Measurements from ENCODE around the gene SLC5A12.

SLC5A12 gene

DNA sequence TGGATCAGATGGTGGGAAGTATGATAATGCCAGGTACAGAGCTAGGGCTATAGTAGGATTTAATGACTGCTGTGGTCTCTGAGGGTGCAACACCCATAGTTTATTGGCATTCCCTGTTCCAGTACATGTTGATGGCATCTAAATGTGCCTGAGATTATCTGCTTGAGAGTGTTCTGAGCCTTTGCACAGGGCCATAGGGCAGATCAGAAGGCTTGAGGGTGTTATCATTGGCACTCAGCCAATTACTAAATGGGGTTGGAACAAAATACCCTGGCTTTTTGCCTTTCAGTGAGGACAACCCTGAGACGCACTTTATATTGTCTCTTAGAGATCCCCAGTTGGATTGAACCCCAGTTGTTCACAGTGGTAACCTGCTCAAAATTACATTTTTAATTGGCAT, 6.7 kb downstream of the SLC5A12 start:
- no peak overlapping the region for H3K4me3 ChIP-seq (ENCODE audit: low read length)
- H3K36me3 ChIP-seq (ENCODE audit: insufficient read depth, low read length): no peaks in the 10 kb centered on the region
- no peak overlapping the region for H3K4me2 ChIP-seq (ENCODE audit: low read length)
- no peak overlapping the region for H3K9ac ChIP-seq (ENCODE audit: low read depth, low read length)
- no peaks in the 10 kb centered on the region for H3K4me1 ChIP-seq (ENCODE audit: control insufficient read depth, insufficient read depth, low read length)
- peaks cover 27% of the 10 kb centered on the region for H3K27me3 ChIP-seq (ENCODE audit: control insufficient read depth, insufficient read depth, low read length)
- H3K9me3 ChIP-seq (replicated peaks; ENCODE audit: low read length): no peaks in the 10 kb centered on the region

DNA sequence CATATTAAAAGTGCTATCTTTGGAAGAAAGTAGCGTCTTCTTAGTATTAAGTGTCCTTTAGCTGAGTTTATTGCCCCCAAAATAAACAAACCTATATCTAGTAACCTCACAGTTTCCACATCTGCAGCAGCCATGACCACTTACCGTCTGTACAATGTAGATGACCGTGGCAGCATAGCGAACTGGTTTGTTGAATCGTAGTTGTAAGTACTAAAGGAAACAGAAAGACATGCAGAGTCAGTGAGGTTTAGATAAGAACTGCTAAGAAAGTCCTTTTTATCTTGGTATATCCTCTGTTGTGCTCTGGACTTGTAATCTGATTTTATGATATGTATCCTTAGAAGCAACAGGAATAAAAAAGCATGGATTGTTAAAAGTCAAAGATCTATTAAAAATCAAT, 9.4 kb downstream of the SLC5A12 start:
- Histone ChIP-seq H3K4me3 (ENCODE audit: low read length) (no peak overlapping the region), H3K9me3 (replicated peaks; ENCODE audit: low read length) (no peaks in the 10 kb centered on the region), H3K9ac (ENCODE audit: low read depth, low read length) (no peak overlapping the region), H3K36me3 (ENCODE audit: insufficient read depth, low read length) (no peaks in the 10 kb centered on the region), H3K4me1 (ENCODE audit: control insufficient read depth, insufficient read depth, low read length) (no peaks in the 10 kb centered on the region), H3K27me3 (ENCODE audit: control insufficient read depth, insufficient read depth, low read length) (peaks cover 27% of the 10 kb centered on the region), H3K4me2 (ENCODE audit: low read length) (no peak overlapping the region)

DNA sequence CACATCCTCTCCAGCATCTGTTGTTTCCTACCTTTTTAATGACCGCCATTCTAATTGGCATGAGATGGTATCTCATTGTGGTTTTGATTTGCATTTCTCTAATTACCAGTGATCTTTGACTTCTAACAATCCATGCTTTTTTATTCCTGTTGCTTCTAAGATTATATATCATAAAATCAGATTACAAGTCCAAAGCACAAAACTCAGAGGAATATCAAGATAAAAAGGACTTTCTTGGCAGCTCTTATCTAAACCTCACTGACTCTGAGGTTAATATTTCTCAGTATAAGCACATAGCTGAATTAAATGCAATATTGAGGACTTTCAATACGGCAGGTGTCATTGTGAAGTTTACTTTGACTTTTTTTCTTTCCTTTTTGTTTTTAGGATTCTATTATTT, 11.4 kb downstream of the SLC5A12 start:
- Histone ChIP-seq H3K4me1 (ENCODE audit: control insufficient read depth, insufficient read depth, low read length) (no peaks in the 10 kb centered on the region), H3K9ac (ENCODE audit: low read depth, low read length) (no peak overlapping the region), H3K9me3 (replicated peaks; ENCODE audit: low read length) (no peaks in the 10 kb centered on the region), H3K4me2 (ENCODE audit: low read length) (no peak overlapping the region), H3K4me3 (ENCODE audit: low read length) (no peak overlapping the region), H3K27me3 (ENCODE audit: control insufficient read depth, insufficient read depth, low read length) (peaks cover 27% of the 10 kb centered on the region), H3K36me3 (ENCODE audit: insufficient read depth, low read length) (no peaks in the 10 kb centered on the region)

DNA sequence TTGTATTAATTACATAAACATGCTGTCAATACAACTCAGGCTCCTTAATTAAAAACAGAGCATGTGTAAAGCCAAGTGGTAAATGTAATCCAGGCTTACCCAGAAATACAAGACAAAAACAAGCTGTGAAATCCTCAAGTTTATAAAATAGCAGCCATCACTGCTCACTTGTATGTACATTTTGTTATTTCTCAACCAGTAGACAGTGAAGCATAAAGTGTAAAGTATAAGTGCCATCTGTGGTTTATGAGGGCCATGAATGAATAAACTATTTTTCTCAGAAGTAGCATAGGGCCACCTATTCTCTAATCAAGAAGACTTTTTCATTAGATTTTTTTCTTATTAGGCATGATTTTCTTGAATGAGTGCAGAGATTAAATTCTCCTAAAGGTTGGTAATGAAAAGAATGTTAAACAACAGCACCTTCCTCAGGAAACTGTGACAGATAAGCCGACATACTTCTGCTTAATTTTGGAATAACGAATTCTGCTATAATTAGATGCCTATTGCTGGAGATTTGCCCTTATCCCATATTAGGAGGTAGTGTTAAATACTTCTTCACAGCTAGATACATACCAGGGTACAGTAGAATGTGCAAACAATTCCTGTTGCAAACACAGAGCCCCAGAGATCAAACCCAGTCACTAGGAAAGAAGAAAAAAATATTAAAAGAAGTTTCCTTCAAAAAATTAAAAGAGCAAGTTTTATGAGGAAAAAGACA, 13.0 kb downstream of the SLC5A12 start:
- H3K36me3 ChIP-seq (ENCODE audit: insufficient read depth, low read length): no peaks in the 10 kb centered on the region
- H3K4me2 ChIP-seq (ENCODE audit: low read length): no peak overlapping the region
- H3K9ac ChIP-seq (ENCODE audit: low read depth, low read length): no peak overlapping the region
- H3K4me1 ChIP-seq (ENCODE audit: control insufficient read depth, insufficient read depth, low read length): no peaks in the 10 kb centered on the region
- H3K27me3 ChIP-seq (ENCODE audit: control insufficient read depth, insufficient read depth, low read length): peaks cover 23% of the 10 kb centered on the region
- no peaks in the 10 kb centered on the region for H3K9me3 ChIP-seq (replicated peaks; ENCODE audit: low read length)
- H3K4me3 ChIP-seq (ENCODE audit: low read length): no peak overlapping the region

DNA sequence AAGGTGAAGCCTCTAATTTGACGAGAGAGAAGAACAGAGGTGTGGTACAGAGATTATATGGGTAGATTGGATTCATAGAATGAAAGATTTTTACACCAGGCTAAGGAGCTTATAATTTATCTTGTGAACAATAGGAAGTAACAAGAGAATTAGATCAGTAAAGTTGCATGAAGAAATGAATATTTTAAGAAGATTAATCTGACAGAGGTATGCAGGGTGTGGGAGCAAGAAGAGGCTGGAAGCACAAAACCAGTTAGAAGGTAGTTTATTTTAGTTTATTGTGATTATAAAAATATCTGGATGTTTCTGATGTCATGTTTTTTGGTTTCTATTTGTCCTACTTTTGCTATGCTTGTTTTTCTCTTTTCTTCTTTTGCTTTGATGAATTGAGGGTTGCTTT, 15.7 kb downstream of the SLC5A12 start:
- no peaks in the 10 kb centered on the region for H3K9me3 ChIP-seq (replicated peaks; ENCODE audit: low read length)
- H3K4me2 ChIP-seq (ENCODE audit: low read length): no peak overlapping the region
- peaks cover under 1% of the 10 kb centered on the region for H3K27me3 ChIP-seq (ENCODE audit: control insufficient read depth, insufficient read depth, low read length)
- no peak overlapping the region for H3K9ac ChIP-seq (ENCODE audit: low read depth, low read length)
- no peaks in the 10 kb centered on the region for H3K36me3 ChIP-seq (ENCODE audit: insufficient read depth, low read length)
- H3K4me3 ChIP-seq (ENCODE audit: low read length): no peak overlapping the region
- no peaks in the 10 kb centered on the region for H3K4me1 ChIP-seq (ENCODE audit: control insufficient read depth, insufficient read depth, low read length)

DNA sequence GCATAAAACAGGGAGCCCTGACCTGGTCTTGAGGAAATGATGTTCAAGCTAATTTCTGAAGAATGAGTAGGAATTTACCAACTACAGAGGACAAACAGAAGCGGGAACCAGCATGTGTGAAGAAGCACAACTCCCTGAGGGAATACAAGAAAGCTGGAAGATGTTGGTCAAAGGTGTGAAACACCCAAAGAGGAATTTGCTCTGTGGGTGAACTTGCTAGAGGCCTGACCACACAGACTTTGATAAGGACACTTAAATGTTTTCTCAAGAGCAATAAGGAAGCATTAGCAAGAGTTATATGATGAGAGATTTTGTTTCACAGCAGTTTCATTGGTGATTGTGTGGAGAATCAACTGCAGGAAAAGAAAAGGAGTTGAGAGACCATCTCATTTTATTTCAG, 17.6 kb downstream of the SLC5A12 start:
- no peaks in the 10 kb centered on the region for H3K27me3 ChIP-seq (ENCODE audit: control insufficient read depth, insufficient read depth, low read length)
- H3K4me3 ChIP-seq (ENCODE audit: low read length): no peak overlapping the region
- H3K9ac ChIP-seq (ENCODE audit: low read depth, low read length): no peak overlapping the region
- H3K4me1 ChIP-seq (ENCODE audit: control insufficient read depth, insufficient read depth, low read length): no peaks in the 10 kb centered on the region
- no peak overlapping the region for H3K4me2 ChIP-seq (ENCODE audit: low read length)
- no peaks in the 10 kb centered on the region for H3K9me3 ChIP-seq (replicated peaks; ENCODE audit: low read length)
- H3K36me3 ChIP-seq (ENCODE audit: insufficient read depth, low read length): no peaks in the 10 kb centered on the region

DNA sequence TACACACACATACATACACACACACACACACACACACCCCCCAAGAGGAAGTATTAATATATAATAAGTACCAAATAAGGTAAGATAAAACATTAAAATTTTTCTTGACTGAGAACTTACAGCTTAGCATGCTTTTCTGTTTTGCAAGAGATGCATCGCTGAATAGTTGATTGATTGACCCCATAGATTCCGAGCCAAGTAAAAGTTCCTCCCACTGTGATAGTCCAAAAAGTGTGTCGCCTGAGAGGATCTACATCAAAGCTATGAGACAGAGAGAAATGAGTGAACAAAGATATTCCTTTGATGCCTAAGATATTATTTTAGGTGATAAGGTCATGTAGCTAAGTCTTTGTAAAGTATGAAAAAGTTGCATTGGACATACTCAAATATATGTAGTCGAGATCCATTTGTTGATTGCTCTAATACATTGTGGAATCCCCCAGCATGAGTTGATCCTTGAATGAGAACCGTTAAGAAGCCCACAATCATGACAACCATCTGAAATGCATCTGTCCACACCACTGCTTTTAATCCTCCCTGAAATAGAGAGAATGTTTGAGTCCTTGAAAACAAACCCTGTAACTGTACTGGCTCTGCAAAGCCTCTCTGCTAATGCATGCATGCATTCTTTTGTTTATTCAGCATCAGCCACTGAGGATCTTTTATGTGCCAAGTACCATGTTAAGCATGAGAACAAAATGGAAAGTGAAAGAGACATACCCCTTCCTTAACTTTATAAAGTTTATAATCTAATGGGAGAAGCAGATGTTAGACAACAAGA, 18.3 kb downstream of the SLC5A12 start:
- H3K36me3 ChIP-seq (ENCODE audit: insufficient read depth, low read length): no peaks in the 10 kb centered on the region
- H3K4me2 ChIP-seq (ENCODE audit: low read length): no peak overlapping the region
- no peak overlapping the region for H3K4me3 ChIP-seq (ENCODE audit: low read length)
- H3K9me3 ChIP-seq (replicated peaks; ENCODE audit: low read length): no peaks in the 10 kb centered on the region
- H3K4me1 ChIP-seq (ENCODE audit: control insufficient read depth, insufficient read depth, low read length): no peaks in the 10 kb centered on the region
- no peak overlapping the region for H3K9ac ChIP-seq (ENCODE audit: low read depth, low read length)
- H3K27me3 ChIP-seq (ENCODE audit: control insufficient read depth, insufficient read depth, low read length): no peaks in the 10 kb centered on the region

DNA sequence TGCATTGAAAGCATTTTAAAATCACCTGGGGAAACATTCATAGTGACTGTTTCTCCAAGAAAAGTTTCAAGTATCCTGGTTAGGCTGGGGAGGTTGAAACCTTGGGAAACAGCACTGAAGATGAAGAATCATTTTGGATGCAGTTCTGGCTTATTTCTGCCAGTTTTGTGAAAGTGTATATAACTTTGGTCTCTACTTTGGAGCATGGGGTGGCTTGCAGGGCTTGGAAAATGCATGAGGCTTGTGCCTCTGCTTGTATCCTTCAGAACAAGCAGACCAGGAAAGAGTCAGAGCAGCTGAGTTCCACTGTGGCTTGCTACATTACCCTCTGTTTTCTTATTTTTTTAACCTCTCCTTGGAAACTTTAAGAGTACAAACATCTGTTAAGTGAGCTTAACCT, 19.5 kb downstream of the SLC5A12 start:
- H3K4me2 ChIP-seq (ENCODE audit: low read length): no peak overlapping the region
- no peaks in the 10 kb centered on the region for H3K36me3 ChIP-seq (ENCODE audit: insufficient read depth, low read length)
- H3K9me3 ChIP-seq (replicated peaks; ENCODE audit: low read length): no peaks in the 10 kb centered on the region
- no peak overlapping the region for H3K4me3 ChIP-seq (ENCODE audit: low read length)
- no peaks in the 10 kb centered on the region for H3K27me3 ChIP-seq (ENCODE audit: control insufficient read depth, insufficient read depth, low read length)
- no peak overlapping the region for H3K9ac ChIP-seq (ENCODE audit: low read depth, low read length)
- H3K4me1 ChIP-seq (ENCODE audit: control insufficient read depth, insufficient read depth, low read length): no peaks in the 10 kb centered on the region

DNA sequence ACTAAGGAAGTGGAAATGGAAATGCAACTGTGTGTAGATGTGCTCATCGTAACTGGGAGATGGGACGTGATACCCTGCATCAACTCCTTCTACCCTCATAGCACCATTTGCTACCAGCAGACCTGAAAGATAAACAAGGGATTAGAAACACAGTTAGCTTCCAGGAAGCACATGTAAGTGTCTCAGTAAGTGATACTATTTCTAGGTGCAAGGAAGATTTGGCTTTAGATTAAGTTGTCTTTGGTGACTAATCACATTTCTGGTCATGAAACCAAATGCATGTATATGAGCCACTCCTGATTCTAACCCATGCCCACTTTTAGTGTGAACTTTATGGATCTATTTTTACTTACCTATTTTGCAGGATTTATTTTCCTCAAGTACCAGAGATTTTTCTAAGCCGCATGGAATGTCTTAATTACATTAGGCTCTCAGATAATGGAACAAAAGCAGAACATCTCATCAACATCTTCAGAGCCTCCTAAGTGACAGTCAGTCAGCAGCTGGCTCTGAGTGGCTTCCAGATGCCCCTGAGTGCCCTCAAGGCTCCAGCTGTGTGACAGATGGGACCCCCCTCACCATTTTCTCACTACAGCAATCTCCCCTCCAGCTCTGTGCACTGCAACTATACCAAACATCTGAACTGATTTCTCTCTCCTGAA, 21.2 kb downstream of the SLC5A12 start:
- Histone ChIP-seq H3K9ac (ENCODE audit: low read depth, low read length) (no peak overlapping the region), H3K27me3 (ENCODE audit: control insufficient read depth, insufficient read depth, low read length) (peaks cover 2% of the 10 kb centered on the region), H3K36me3 (ENCODE audit: insufficient read depth, low read length) (no peaks in the 10 kb centered on the region), H3K4me2 (ENCODE audit: low read length) (no peak overlapping the region), H3K4me1 (ENCODE audit: control insufficient read depth, insufficient read depth, low read length) (no peaks in the 10 kb centered on the region), H3K4me3 (ENCODE audit: low read length) (no peak overlapping the region), H3K9me3 (replicated peaks; ENCODE audit: low read length) (no peaks in the 10 kb centered on the region)

DNA sequence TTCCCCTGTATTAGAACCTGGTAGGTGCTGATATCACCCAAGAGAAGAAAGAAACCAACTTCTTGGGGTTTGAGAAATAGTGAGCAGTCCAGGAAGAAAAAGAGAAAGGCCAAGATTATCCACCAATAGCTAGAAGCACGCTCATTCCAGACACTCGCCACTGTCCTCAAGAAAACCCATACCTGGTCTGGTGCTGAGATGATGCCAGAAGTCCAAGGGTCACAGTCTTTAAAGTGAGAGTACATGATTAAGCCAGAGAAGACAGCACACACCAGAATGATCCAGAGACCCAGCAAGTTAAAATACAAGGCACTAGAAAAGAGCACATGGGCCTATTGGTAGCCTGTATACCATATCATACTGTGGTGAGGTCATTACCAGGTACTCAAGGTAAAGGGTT, 23.6 kb downstream of the SLC5A12 start:
- H3K9ac ChIP-seq (ENCODE audit: low read depth, low read length): no peak overlapping the region
- H3K4me3 ChIP-seq (ENCODE audit: low read length): no peak overlapping the region
- H3K36me3 ChIP-seq (ENCODE audit: insufficient read depth, low read length): no peaks in the 10 kb centered on the region
- H3K27me3 ChIP-seq (ENCODE audit: control insufficient read depth, insufficient read depth, low read length): peaks cover 2% of the 10 kb centered on the region
- H3K4me1 ChIP-seq (ENCODE audit: control insufficient read depth, insufficient read depth, low read length): no peaks in the 10 kb centered on the region
- no peak overlapping the region for H3K4me2 ChIP-seq (ENCODE audit: low read length)
- no peaks in the 10 kb centered on the region for H3K9me3 ChIP-seq (replicated peaks; ENCODE audit: low read length)

DNA sequence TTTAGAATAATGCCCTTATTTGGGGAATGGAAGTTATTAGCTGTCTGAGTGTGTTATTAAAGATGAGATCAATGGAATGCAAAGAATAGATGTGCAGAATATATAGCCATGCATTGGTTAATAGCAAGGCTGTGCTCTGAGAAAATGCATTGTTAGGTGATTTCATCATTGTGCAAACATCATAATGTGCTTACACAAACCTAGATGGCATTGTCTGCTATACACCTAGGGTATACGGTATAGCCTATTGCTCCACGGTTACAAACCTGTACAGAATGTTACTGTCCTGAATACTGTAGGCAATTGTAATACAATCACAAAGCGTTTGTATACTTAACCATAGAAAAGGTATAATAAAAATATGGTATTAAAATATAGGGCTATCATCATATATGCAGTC, 25.5 kb downstream of the SLC5A12 start:
- Histone ChIP-seq H3K36me3 (ENCODE audit: insufficient read depth, low read length) (no peaks in the 10 kb centered on the region), H3K27me3 (ENCODE audit: control insufficient read depth, insufficient read depth, low read length) (peaks cover 2% of the 10 kb centered on the region), H3K4me1 (ENCODE audit: control insufficient read depth, insufficient read depth, low read length) (no peaks in the 10 kb centered on the region), H3K9me3 (replicated peaks; ENCODE audit: low read length) (no peaks in the 10 kb centered on the region), H3K4me2 (ENCODE audit: low read length) (no peak overlapping the region), H3K4me3 (ENCODE audit: low read length) (no peak overlapping the region), H3K9ac (ENCODE audit: low read depth, low read length) (no peak overlapping the region)

All from skeletal muscle satellite cell (primary cell).